K562 (cell line): ENCODE results near the gene CCDC196. TPM values are rescaled to one million over a fixed set of nuclear protein-coding genes. Genes with fewer than 3 reads are reported as not detected.

ENCODE experiments used
- ATAC-seq: fragments of 200-7000 bp; cut with Tn5 transposase; 3 replicates; pipeline ENCODE4 v1.9.1; 2020; ENCODE audit warnings: moderate library complexity
- BruUV-seq: library from RNA; stranded (reverse); fragments of 400-500 nt; replicated peaks from 2 replicates; lab custom pipeline; 2021; lab: Mats Ljungman, UMichigan
- CTCF ChIA-PET: fragments of 300-600 bp; formaldehyde crosslinking; extraction: SDS; loops from one replicate; lab custom pipeline; 2021; ENCODE audit warnings: low intra/inter-chr PET ratio; lab: Yijun Ruan, JAX
- POLR2A ChIA-PET: fragments of 300-600, 350-650 bp; sonication (Branson Sonifier 250); formaldehyde crosslinking; extraction: SDS; loops from one replicate; lab custom pipeline; 2021; ENCODE audit warnings: antibody characterized with exemption, inconsistent platforms; lab: Yijun Ruan, JAX
- DNase-seq, 4 experiments: peaks; one replicate each; pipeline versions ENCODE4 v3.0.0 to v3.0.0-alpha.2; 2011 to 2018; ENCODE audit warnings: low spot score in 3 of 4, mixed read lengths in 3 of 4; ENCODE audit errors: extremely low read depth in 1 of 4
- FAIRE-seq: peaks from 2 replicates; lab custom pipeline; 2011; peaks lifted over from hg19 to GRCh38; lab: Jason Lieb, UNC
- H2AFZ ChIP-seq: 2 replicates; pipeline ENCODE4 v1.6.0; 2011; ENCODE audit warnings: low read depth, low read length, control low read depth, inconsistent platforms
- H3K27ac ChIP-seq: fragments of 200-600 bp; 3 replicates; pipeline ENCODE4 v1.8.0; 2011; ENCODE audit warnings: low read depth, mild to moderate bottlenecking, control low read depth, inconsistent platforms, low read length, moderate library complexity, mixed read lengths; ENCODE audit errors: extremely low read depth
- H3K27me3 ChIP-seq, 2 experiments: fragments of 300-600 bp in 1 of 2; 2 replicates in 1 of 2; 3 replicates in 1 of 2; pipeline versions ENCODE4 v1.6.0 to v1.8.0; 2011; ENCODE audit warnings: inconsistent platforms in 2 of 2, low read length in 2 of 2, mild to moderate bottlenecking in 1 of 2, mixed read lengths in 1 of 2, moderate library complexity in 1 of 2; ENCODE audit not compliant: control insufficient read depth in 2 of 2, insufficient read depth in 2 of 2
- H3K36me3 ChIP-seq: fragments of 300-600 bp; 3 replicates; pipeline ENCODE4 v1.8.0; 2011; ENCODE audit warnings: mild to moderate bottlenecking, low read length, inconsistent platforms; ENCODE audit not compliant: control insufficient read depth, insufficient read depth
- H3K4me1 ChIP-seq, 2 experiments: fragments of 200-600 bp in 1 of 2; replicated peaks in 1 of 2; 2 replicates in 1 of 2; 3 replicates in 1 of 2; pipeline versions ENCODE4 v1.5.1 to v1.8.0; 2011; ENCODE audit warnings: inconsistent platforms in 2 of 2, low read length in 2 of 2, mild to moderate bottlenecking in 1 of 2, mixed read lengths in 1 of 2, moderate library complexity in 1 of 2; ENCODE audit not compliant: control insufficient read depth in 2 of 2, insufficient read depth in 2 of 2
- H3K4me2 ChIP-seq: 2 replicates; pipeline ENCODE4 v1.6.1; 2011; ENCODE audit warnings: low read length, control low read depth, inconsistent platforms, mixed read lengths; ENCODE audit not compliant: insufficient read depth
- H3K4me3 ChIP-seq: fragments of 200-600 bp; sonication (generic), shearing (Covaris generic); 2 replicates; pipeline ENCODE4 v1.5.1; 2016; ENCODE audit warnings: control low read depth, inconsistent platforms
- H3K79me2 ChIP-seq: fragments of 200-600 bp; 3 replicates; pipeline ENCODE4 v1.8.0; 2011; ENCODE audit warnings: low read length, inconsistent platforms; ENCODE audit not compliant: control insufficient read depth, insufficient read depth
- H3K9ac ChIP-seq, 2 experiments: 2 replicates each; pipeline versions ENCODE4 v1.6.0 to v1.6.1; 2011; ENCODE audit warnings: low read depth in 2 of 2, low read length in 2 of 2, control low read depth in 1 of 2, inconsistent platforms in 1 of 2, mild to moderate bottlenecking in 1 of 2, mixed read lengths in 1 of 2; ENCODE audit not compliant: insufficient read depth in 1 of 2
- H3K9me1 ChIP-seq: one replicate; pipeline ENCODE4 v1.6.0; 2011; ENCODE audit warnings: inconsistent platforms, mild to moderate bottlenecking, low read length, moderate library complexity; ENCODE audit not compliant: control insufficient read depth, insufficient read depth
- H3K9me3 ChIP-seq: replicated peaks from 2 replicates; pipeline ENCODE4 v1.5.1; 2011; ENCODE audit warnings: low read depth, low read length, inconsistent platforms; ENCODE audit not compliant: control insufficient read depth, insufficient read depth
- H4K20me1 ChIP-seq: replicated peaks from 2 replicates; pipeline ENCODE4 v1.6.1; 2011; ENCODE audit warnings: low read length, inconsistent platforms, mixed read lengths; ENCODE audit not compliant: control insufficient read depth, insufficient read depth
- ARID1B ChIP-seq: fragments of 450-650 bp; IDR thresholded peaks from 2 replicates; pipeline ENCODE4 v1.6.1; 2016; ENCODE audit warnings: antibody characterized with exemption, mild to moderate bottlenecking, inconsistent platforms
- BRF1 ChIP-seq: IDR thresholded peaks from 3 replicates; pipeline ENCODE4 v1.6.1; 2011; ENCODE audit warnings: borderline replicate concordance, mild to moderate bottlenecking; ENCODE audit not compliant: insufficient read length; ENCODE audit errors: extremely low read depth
- CAMTA2 ChIP-seq: fragments of 250-450 bp; sonication (Bioruptor Pico); conservative IDR thresholded peaks from 2 replicates; pipeline ENCODE4 v1.5.1; 2022
- CBX1 ChIP-seq: sonication (generic); IDR thresholded peaks from 2 replicates; pipeline ENCODE4 v1.6.1; 2016; ENCODE audit warnings: antibody characterized with exemption, low read depth, mild to moderate bottlenecking
- ERF ChIP-seq: fragments of 450-650 bp; formaldehyde crosslinking; IDR thresholded peaks from 2 replicates; pipeline ENCODE4 v1.4.0; 2020; ENCODE audit warnings: mild to moderate bottlenecking, mixed read lengths
- GATAD2B ChIP-seq: fragments of 450-650 bp; IDR thresholded peaks from 2 replicates; pipeline ENCODE4 v1.6.1; 2017; ENCODE audit warnings: mild to moderate bottlenecking, borderline replicate concordance
- HOXB6 ChIP-seq: fragments of 250-450 bp; sonication (Bioruptor Pico); IDR thresholded peaks from 2 replicates; pipeline ENCODE4 v1.5.1; 2022; ENCODE audit warnings: mild to moderate bottlenecking, borderline replicate concordance
- PTTG1 ChIP-seq: fragments of 450-650 bp; IDR thresholded peaks from 2 replicates; pipeline ENCODE4 v1.6.1; 2016; ENCODE audit warnings: low read depth, mild to moderate bottlenecking, missing genetic modification characterization, missing compliant biosample characterization
- RFX1 ChIP-seq: fragments of 450-650 bp; IDR thresholded peaks from 2 replicates; pipeline ENCODE4 v1.6.1; 2016; ENCODE audit warnings: mild to moderate bottlenecking, moderate library complexity
- TEAD1 ChIP-seq, 2 experiments: fragments of 450-650 bp in 1 of 2; sonication (generic) in 1 of 2; formaldehyde crosslinking; IDR thresholded peaks; 2 replicates each; pipeline versions ENCODE4 v1.4.0 to v1.8.0; 2020 to 2022; ENCODE audit warnings: mild to moderate bottlenecking in 2 of 2, missing genetic modification reagents in 1 of 2
- TFAM ChIP-seq: fragments of 250-450 bp; sonication (Bioruptor Pico); conservative IDR thresholded peaks from 2 replicates; pipeline ENCODE4 v1.5.0; 2021; ENCODE audit warnings: mild to moderate bottlenecking, moderate library complexity
- TOE1 ChIP-seq, 2 experiments: fragments of 450-650 bp in 1 of 2; sonication (generic) in 1 of 2; formaldehyde crosslinking in 1 of 2; IDR thresholded peaks; 2 replicates each; pipeline versions ENCODE4 v1.7.1 to v1.8.0; 2016 to 2022; ENCODE audit warnings: borderline replicate concordance in 2 of 2, mild to moderate bottlenecking in 2 of 2, antibody characterized with exemption in 1 of 2, inconsistent platforms in 1 of 2, low read depth in 1 of 2, missing genetic modification reagents in 1 of 2, moderate library complexity in 1 of 2
- ZBTB17 ChIP-seq: fragments of 450-650 bp; formaldehyde crosslinking; IDR thresholded peaks from 2 replicates; pipeline ENCODE4 v1.4.0; 2020; ENCODE audit warnings: mild to moderate bottlenecking
- ZNF586 ChIP-seq: fragments of 450-650 bp; formaldehyde crosslinking; conservative IDR thresholded peaks from 2 replicates; pipeline ENCODE4 v1.4.0; 2020; ENCODE audit warnings: mild to moderate bottlenecking, moderate library complexity
- WGBS: fragments of 100-300 bp; shearing (Covaris generic); methylation state at CpG from one replicate; pipeline ENCODE4 v1.1.6; 2016; ENCODE audit warnings: low coverage, mixed read lengths; ENCODE audit not compliant: insufficient coverage; ENCODE audit errors: missing lambda C conversion rate; 5-methylcytosine and 5-hydroxymethylcytosine counted together
- in situ Hi-C: fragments of 300-500 bp; cut with MboI; formaldehyde crosslinking; loops from 4 replicates; pipeline ENCODE4 v1.15.0; 2018; ENCODE audit warnings: inconsistent platforms, mixed read lengths
- intact Hi-C: fragments of 100-400 bp; cut with micrococcal nuclease; formaldehyde crosslinking; loops from 2 replicates; pipeline ENCODE4 v1.14.2; 2022
- polyA plus RNA-seq, 8 experiments: library from polyadenylated mRNA; depleted of rRNA in 4 of 8; stranded (reverse) in 5 of 8; unstranded in 3 of 8; fragments of >200 nt; fragmentation: Nextera tagmentation in 2 of 8; fragmentation: Illumina TruSeq in 1 of 8; extraction: Ambion mirVana in 2 of 8; extraction: Trizol in 1 of 8; gene quantifications; 2 replicates each; pipeline versions ENCODE4 v1.2.1 to v1.2.3, GENCODE V29; 2011 to 2014; ENCODE audit warnings: inconsistent platforms in 1 of 8, missing spikeins in 1 of 8
- total RNA-seq, 7 experiments: library from RNA; depleted of rRNA in 6 of 7; stranded (reverse); fragments of >200 nt in 6 of 7; fragmentation: Illumina TruSeq in 2 of 7; extraction: Trizol in 2 of 7; gene quantifications; 2 replicates each; pipeline versions ENCODE4 v1.2.1 to v1.2.3, GENCODE V29; 2011 to 2021; ENCODE audit warnings: low replicate concordance in 1 of 7
- TF ChIP-seq, protein P1 (sequence below): sonication (generic); formaldehyde crosslinking; IDR thresholded peaks from 2 replicates; pipeline ENCODE4 v1.8.1; 2023; ENCODE audit warnings: mild to moderate bottlenecking, missing genetic modification reagents
- TF ChIP-seq, protein P2 (sequence below): sonication (generic); formaldehyde crosslinking; IDR thresholded peaks from 2 replicates; pipeline ENCODE4 v1.8.1; 2023; ENCODE audit warnings: mild to moderate bottlenecking, missing genetic modification reagents
- TF ChIP-seq, protein P3 (sequence below): fragments of 200-400 bp; formaldehyde crosslinking; IDR thresholded peaks from 2 replicates; pipeline ENCODE4 v1.6.1; 2017; ENCODE audit warnings: mild to moderate bottlenecking, low read depth, low read length, moderate library complexity

Gene CCDC196
- total and polyA plus RNA-seq, 9 of the 15 experiments (the other 6 are each of a cell fraction or from before 2014, with no cell fraction given): not detected

DNA sequence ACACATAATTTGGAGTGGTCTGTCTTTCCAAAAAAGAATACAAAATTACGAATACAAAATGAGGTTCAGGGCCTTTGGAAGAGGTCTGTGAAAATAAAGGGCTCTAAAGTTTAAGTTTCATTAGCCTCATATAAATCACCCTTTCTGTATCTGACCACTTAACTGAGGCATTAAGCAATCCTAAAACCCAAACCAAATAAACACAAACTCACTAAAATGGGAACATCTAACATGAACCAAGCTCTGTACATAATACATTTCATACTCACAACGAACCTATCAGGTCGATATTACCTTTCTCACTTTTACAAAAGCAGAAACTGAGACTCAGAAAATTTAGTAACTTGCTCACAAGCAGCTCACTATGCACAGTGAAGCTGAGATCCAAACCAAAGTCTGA lies 1.1 kb upstream of the CCDC196 start:
- WGBS: 21% methylated on average over 3 of the region's 3 CpGs
- Histone ChIP-seq H3K9me3 (no peaks in the 10 kb centered on the region), H3K36me3 (no peaks in the 10 kb centered on the region), H3K4me3 (no peak overlapping the region), H3K9me1 (no peaks in the 10 kb centered on the region), H3K27ac (no peak overlapping the region), H3K9ac (no peak overlapping the region), H3K27me3 (no peaks in the 10 kb centered on the region), H3K4me1 (peaks cover 0 to 3% of the 10 kb centered on the region in 2 experiments; a peak in 2 of 5 replicates), H3K4me2 (no peak overlapping the region), H4K20me1 (no peaks in the 10 kb centered on the region), H2AFZ (no peak overlapping the region; the same call in 1 of the 2 replicates), H3K79me2 (no peaks in the 10 kb centered on the region)
- in situ Hi-C loops: loop anchor here (25.0 kb wide), 1 partner anchor 1327 kb away; the partner anchor contains the start of genes RAD51B and ZFYVE26
- no peak for FAIRE-seq
- ATAC-seq: no peak
- BruUV-seq: no TSS peak
- CTCF ChIA-PET: no interaction called here
- intact Hi-C loops: no loop called here
- DNase-seq: no peak
- POLR2A ChIA-PET: interaction anchor here (0.6 kb wide), 1 partner anchor 19 kb away, joined by 3 read pairs; no protein-coding TSS in a partner anchor
- TF ChIP-seq CBX1 (no peak), RFX1 (no peak), PTTG1 (tag) (no peak), ARID1B (no peak), BRF1 (no peak), TEAD1 (CRISPR knock-in tag; IDR thresholded peaks at IDR 0.05) (no peak), ERF (no peak), TFAM (no peak), ZBTB17 (CRISPR knock-in tag) (no peak), ZNF586 (CRISPR knock-in tag) (no peak), GATAD2B (no peak), TOE1 (IDR thresholded peaks at IDR 0.05; ENCODE audit: borderline replicate concordance) (no peak), TOE1 (CRISPR knock-in tag; IDR thresholded peaks at IDR 0.05; ENCODE audit: borderline replicate concordance, low read depth) (no peak), HOXB6 (no peak), CAMTA2 (no peak)
- TF ChIP-seq, protein P1, sequence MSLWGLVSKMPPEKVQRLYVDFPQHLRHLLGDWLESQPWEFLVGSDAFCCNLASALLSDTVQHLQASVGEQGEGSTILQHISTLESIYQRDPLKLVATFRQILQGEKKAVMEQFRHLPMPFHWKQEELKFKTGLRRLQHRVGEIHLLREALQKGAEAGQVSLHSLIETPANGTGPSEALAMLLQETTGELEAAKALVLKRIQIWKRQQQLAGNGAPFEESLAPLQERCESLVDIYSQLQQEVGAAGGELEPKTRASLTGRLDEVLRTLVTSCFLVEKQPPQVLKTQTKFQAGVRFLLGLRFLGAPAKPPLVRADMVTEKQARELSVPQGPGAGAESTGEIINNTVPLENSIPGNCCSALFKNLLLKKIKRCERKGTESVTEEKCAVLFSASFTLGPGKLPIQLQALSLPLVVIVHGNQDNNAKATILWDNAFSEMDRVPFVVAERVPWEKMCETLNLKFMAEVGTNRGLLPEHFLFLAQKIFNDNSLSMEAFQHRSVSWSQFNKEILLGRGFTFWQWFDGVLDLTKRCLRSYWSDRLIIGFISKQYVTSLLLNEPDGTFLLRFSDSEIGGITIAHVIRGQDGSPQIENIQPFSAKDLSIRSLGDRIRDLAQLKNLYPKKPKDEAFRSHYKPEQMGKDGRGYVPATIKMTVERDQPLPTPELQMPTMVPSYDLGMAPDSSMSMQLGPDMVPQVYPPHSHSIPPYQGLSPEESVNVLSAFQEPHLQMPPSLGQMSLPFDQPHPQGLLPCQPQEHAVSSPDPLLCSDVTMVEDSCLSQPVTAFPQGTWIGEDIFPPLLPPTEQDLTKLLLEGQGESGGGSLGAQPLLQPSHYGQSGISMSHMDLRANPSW: no peak
- TF ChIP-seq, protein P2, sequence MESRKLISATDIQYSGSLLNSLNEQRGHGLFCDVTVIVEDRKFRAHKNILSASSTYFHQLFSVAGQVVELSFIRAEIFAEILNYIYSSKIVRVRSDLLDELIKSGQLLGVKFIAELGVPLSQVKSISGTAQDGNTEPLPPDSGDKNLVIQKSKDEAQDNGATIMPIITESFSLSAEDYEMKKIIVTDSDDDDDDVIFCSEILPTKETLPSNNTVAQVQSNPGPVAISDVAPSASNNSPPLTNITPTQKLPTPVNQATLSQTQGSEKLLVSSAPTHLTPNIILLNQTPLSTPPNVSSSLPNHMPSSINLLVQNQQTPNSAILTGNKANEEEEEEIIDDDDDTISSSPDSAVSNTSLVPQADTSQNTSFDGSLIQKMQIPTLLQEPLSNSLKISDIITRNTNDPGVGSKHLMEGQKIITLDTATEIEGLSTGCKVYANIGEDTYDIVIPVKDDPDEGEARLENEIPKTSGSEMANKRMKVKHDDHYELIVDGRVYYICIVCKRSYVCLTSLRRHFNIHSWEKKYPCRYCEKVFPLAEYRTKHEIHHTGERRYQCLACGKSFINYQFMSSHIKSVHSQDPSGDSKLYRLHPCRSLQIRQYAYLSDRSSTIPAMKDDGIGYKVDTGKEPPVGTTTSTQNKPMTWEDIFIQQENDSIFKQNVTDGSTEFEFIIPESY: no peak
- TF ChIP-seq, protein P3, sequence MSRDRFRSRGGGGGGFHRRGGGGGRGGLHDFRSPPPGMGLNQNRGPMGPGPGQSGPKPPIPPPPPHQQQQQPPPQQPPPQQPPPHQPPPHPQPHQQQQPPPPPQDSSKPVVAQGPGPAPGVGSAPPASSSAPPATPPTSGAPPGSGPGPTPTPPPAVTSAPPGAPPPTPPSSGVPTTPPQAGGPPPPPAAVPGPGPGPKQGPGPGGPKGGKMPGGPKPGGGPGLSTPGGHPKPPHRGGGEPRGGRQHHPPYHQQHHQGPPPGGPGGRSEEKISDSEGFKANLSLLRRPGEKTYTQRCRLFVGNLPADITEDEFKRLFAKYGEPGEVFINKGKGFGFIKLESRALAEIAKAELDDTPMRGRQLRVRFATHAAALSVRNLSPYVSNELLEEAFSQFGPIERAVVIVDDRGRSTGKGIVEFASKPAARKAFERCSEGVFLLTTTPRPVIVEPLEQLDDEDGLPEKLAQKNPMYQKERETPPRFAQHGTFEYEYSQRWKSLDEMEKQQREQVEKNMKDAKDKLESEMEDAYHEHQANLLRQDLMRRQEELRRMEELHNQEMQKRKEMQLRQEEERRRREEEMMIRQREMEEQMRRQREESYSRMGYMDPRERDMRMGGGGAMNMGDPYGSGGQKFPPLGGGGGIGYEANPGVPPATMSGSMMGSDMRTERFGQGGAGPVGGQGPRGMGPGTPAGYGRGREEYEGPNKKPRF: no peak
